K562 (cell line): ENCODE results near the gene DRICH1. TPM values are rescaled to one million over a fixed set of nuclear protein-coding genes. Genes with fewer than 3 reads are reported as not detected.

Source experiments
- ATAC-seq: fragments of 200-7000 bp; cut with Tn5 transposase; 3 replicates; pipeline ENCODE4 v1.9.1; 2020; ENCODE audit warnings: moderate library complexity
- BruUV-seq: library from RNA; stranded (reverse); fragments of 400-500 nt; replicated peaks from 2 replicates; lab custom pipeline; 2021; lab: Mats Ljungman, UMichigan
- CTCF ChIA-PET: fragments of 300-600 bp; formaldehyde crosslinking; extraction: SDS; loops from one replicate; lab custom pipeline; 2021; ENCODE audit warnings: low intra/inter-chr PET ratio; lab: Yijun Ruan, JAX
- POLR2A ChIA-PET: fragments of 300-600, 350-650 bp; sonication (Branson Sonifier 250); formaldehyde crosslinking; extraction: SDS; loops from one replicate; lab custom pipeline; 2021; ENCODE audit warnings: antibody characterized with exemption, inconsistent platforms; lab: Yijun Ruan, JAX
- DNase-seq, 4 experiments: peaks; one replicate each; pipeline versions ENCODE4 v3.0.0 to v3.0.0-alpha.2; 2011 to 2018; ENCODE audit warnings: low spot score in 3 of 4, mixed read lengths in 3 of 4; ENCODE audit errors: extremely low read depth in 1 of 4
- FAIRE-seq: peaks from 2 replicates; lab custom pipeline; 2011; peaks lifted over from hg19 to GRCh38; lab: Jason Lieb, UNC
- H2AFZ ChIP-seq: 2 replicates; pipeline ENCODE4 v1.6.0; 2011; ENCODE audit warnings: low read depth, low read length, control low read depth, inconsistent platforms
- H3K27ac ChIP-seq: fragments of 200-600 bp; 3 replicates; pipeline ENCODE4 v1.8.0; 2011; ENCODE audit warnings: low read depth, mild to moderate bottlenecking, control low read depth, inconsistent platforms, low read length, moderate library complexity, mixed read lengths; ENCODE audit errors: extremely low read depth
- H3K27me3 ChIP-seq, 2 experiments: fragments of 300-600 bp in 1 of 2; 2 replicates in 1 of 2; 3 replicates in 1 of 2; pipeline versions ENCODE4 v1.6.0 to v1.8.0; 2011; ENCODE audit warnings: inconsistent platforms in 2 of 2, low read length in 2 of 2, mild to moderate bottlenecking in 1 of 2, mixed read lengths in 1 of 2, moderate library complexity in 1 of 2; ENCODE audit not compliant: control insufficient read depth in 2 of 2, insufficient read depth in 2 of 2
- H3K36me3 ChIP-seq: fragments of 300-600 bp; 3 replicates; pipeline ENCODE4 v1.8.0; 2011; ENCODE audit warnings: mild to moderate bottlenecking, low read length, inconsistent platforms; ENCODE audit not compliant: control insufficient read depth, insufficient read depth
- H3K4me1 ChIP-seq, 2 experiments: fragments of 200-600 bp in 1 of 2; replicated peaks in 1 of 2; 2 replicates in 1 of 2; 3 replicates in 1 of 2; pipeline versions ENCODE4 v1.5.1 to v1.8.0; 2011; ENCODE audit warnings: inconsistent platforms in 2 of 2, low read length in 2 of 2, mild to moderate bottlenecking in 1 of 2, mixed read lengths in 1 of 2, moderate library complexity in 1 of 2; ENCODE audit not compliant: control insufficient read depth in 2 of 2, insufficient read depth in 2 of 2
- H3K4me2 ChIP-seq: 2 replicates; pipeline ENCODE4 v1.6.1; 2011; ENCODE audit warnings: low read length, control low read depth, inconsistent platforms, mixed read lengths; ENCODE audit not compliant: insufficient read depth
- H3K4me3 ChIP-seq: fragments of 200-600 bp; sonication (generic), shearing (Covaris generic); 2 replicates; pipeline ENCODE4 v1.5.1; 2016; ENCODE audit warnings: control low read depth, inconsistent platforms
- H3K79me2 ChIP-seq: fragments of 200-600 bp; 3 replicates; pipeline ENCODE4 v1.8.0; 2011; ENCODE audit warnings: low read length, inconsistent platforms; ENCODE audit not compliant: control insufficient read depth, insufficient read depth
- H3K9ac ChIP-seq, 2 experiments: 2 replicates each; pipeline versions ENCODE4 v1.6.0 to v1.6.1; 2011; ENCODE audit warnings: low read depth in 2 of 2, low read length in 2 of 2, control low read depth in 1 of 2, inconsistent platforms in 1 of 2, mild to moderate bottlenecking in 1 of 2, mixed read lengths in 1 of 2; ENCODE audit not compliant: insufficient read depth in 1 of 2
- H3K9me1 ChIP-seq: one replicate; pipeline ENCODE4 v1.6.0; 2011; ENCODE audit warnings: inconsistent platforms, mild to moderate bottlenecking, low read length, moderate library complexity; ENCODE audit not compliant: control insufficient read depth, insufficient read depth
- H3K9me3 ChIP-seq: replicated peaks from 2 replicates; pipeline ENCODE4 v1.5.1; 2011; ENCODE audit warnings: low read depth, low read length, inconsistent platforms; ENCODE audit not compliant: control insufficient read depth, insufficient read depth
- H4K20me1 ChIP-seq: replicated peaks from 2 replicates; pipeline ENCODE4 v1.6.1; 2011; ENCODE audit warnings: low read length, inconsistent platforms, mixed read lengths; ENCODE audit not compliant: control insufficient read depth, insufficient read depth
- AFF4 ChIP-seq: sonication (generic); formaldehyde crosslinking; IDR thresholded peaks from 2 replicates; pipeline ENCODE4 v1.8.0; 2023; ENCODE audit warnings: mild to moderate bottlenecking, missing genetic modification reagents
- ATF7 ChIP-seq: fragments of 450-650 bp; IDR thresholded peaks from 2 replicates; pipeline ENCODE4 v1.7.1; 2014; ENCODE audit warnings: mild to moderate bottlenecking, moderate library complexity
- BCOR ChIP-seq: fragments of 450-650 bp; IDR thresholded peaks from 2 replicates; pipeline ENCODE4 v1.6.1; 2016
- CHCHD3 ChIP-seq: fragments of 250-450 bp; sonication (Bioruptor Pico); IDR thresholded peaks from 2 replicates; pipeline ENCODE4 v2.1.2; 2022; ENCODE audit warnings: mild to moderate bottlenecking
- CREB1 ChIP-seq, 2 experiments: sonication (generic) in 1 of 2; formaldehyde crosslinking in 1 of 2; IDR thresholded peaks; 2 replicates each; pipeline versions ENCODE4 v1.6.1 to v1.8.0; 2012 to 2022; ENCODE audit warnings: inconsistent platforms in 1 of 2, mild to moderate bottlenecking in 1 of 2, missing genetic modification reagents in 1 of 2, moderate library complexity in 1 of 2
- KAT7 ChIP-seq: sonication (generic); formaldehyde crosslinking; IDR thresholded peaks from 2 replicates; pipeline ENCODE4 v1.8.0; 2022; ENCODE audit warnings: missing genetic modification reagents, mild to moderate bottlenecking, borderline replicate concordance
- KDM2B ChIP-seq: fragments of 250-450 bp; sonication (Bioruptor Pico); IDR thresholded peaks from 2 replicates; pipeline ENCODE4 v1.8.0; 2021; ENCODE audit warnings: mild to moderate bottlenecking, moderate library complexity
- MXD1 ChIP-seq: fragments of 250-450 bp; sonication (Bioruptor Pico); IDR thresholded peaks from 2 replicates; pipeline ENCODE4 v1.8.0; 2021; ENCODE audit warnings: borderline replicate concordance, mild to moderate bottlenecking, moderate library complexity; ENCODE audit not compliant: poor library complexity, severe bottlenecking
- OTX1 ChIP-seq: fragments of 450-650 bp; formaldehyde crosslinking; IDR thresholded peaks from 2 replicates; pipeline ENCODE4 v1.4.0; 2022; ENCODE audit warnings: mild to moderate bottlenecking
- PHF21A ChIP-seq: fragments of 450-650 bp; IDR thresholded peaks from 2 replicates; pipeline ENCODE4 v1.6.1; 2017; ENCODE audit warnings: low read depth, borderline replicate concordance
- PML ChIP-seq: IDR thresholded peaks from 2 replicates; pipeline ENCODE4 v1.6.1; 2012; ENCODE audit warnings: low read length, inconsistent platforms
- SLC30A9 ChIP-seq: fragments of 250-450 bp; sonication (Bioruptor Pico); IDR thresholded peaks from 2 replicates; pipeline ENCODE4 v1.8.0; 2022; ENCODE audit warnings: mild to moderate bottlenecking, moderate library complexity
- SNAPC5 ChIP-seq: fragments of 250-450 bp; sonication (Bioruptor Pico); IDR thresholded peaks from 2 replicates; pipeline ENCODE4 v1.8.0; 2021; ENCODE audit warnings: moderate library complexity, mild to moderate bottlenecking, inconsistent platforms
- UBTF ChIP-seq, 2 experiments: IDR thresholded peaks; 2 replicates each; pipeline ENCODE4 v1.6.1; 2012; ENCODE audit warnings: improper control_type of control experiment in 2 of 2, low read depth in 2 of 2, low read length in 2 of 2, borderline replicate concordance in 1 of 2
- WGBS: fragments of 100-300 bp; shearing (Covaris generic); methylation state at CpG from one replicate; pipeline ENCODE4 v1.1.6; 2016; ENCODE audit warnings: low coverage, mixed read lengths; ENCODE audit not compliant: insufficient coverage; ENCODE audit errors: missing lambda C conversion rate; 5-methylcytosine and 5-hydroxymethylcytosine counted together
- in situ Hi-C: fragments of 300-500 bp; cut with MboI; formaldehyde crosslinking; loops from 4 replicates; pipeline ENCODE4 v1.15.0; 2018; ENCODE audit warnings: inconsistent platforms, mixed read lengths
- intact Hi-C: fragments of 100-400 bp; cut with micrococcal nuclease; formaldehyde crosslinking; loops from 2 replicates; pipeline ENCODE4 v1.14.2; 2022
- polyA plus RNA-seq, 8 experiments: library from polyadenylated mRNA; depleted of rRNA in 4 of 8; stranded (reverse) in 5 of 8; unstranded in 3 of 8; fragments of >200 nt; fragmentation: Nextera tagmentation in 2 of 8; fragmentation: Illumina TruSeq in 1 of 8; extraction: Ambion mirVana in 2 of 8; extraction: Trizol in 1 of 8; gene quantifications; 2 replicates each; pipeline versions ENCODE4 v1.2.1 to v1.2.3, GENCODE V29; 2011 to 2014; ENCODE audit warnings: inconsistent platforms in 1 of 8, missing spikeins in 1 of 8
- total RNA-seq, 7 experiments: library from RNA; depleted of rRNA in 6 of 7; stranded (reverse); fragments of >200 nt in 6 of 7; fragmentation: Illumina TruSeq in 2 of 7; extraction: Trizol in 2 of 7; gene quantifications; 2 replicates each; pipeline versions ENCODE4 v1.2.1 to v1.2.3, GENCODE V29; 2011 to 2021; ENCODE audit warnings: low replicate concordance in 1 of 7

Gene DRICH1
- total and polyA plus RNA-seq, 9 of the 15 experiments (the other 6 are each of a cell fraction or from before 2014, with no cell fraction given) = 0.07 to 0.36 (median 0.14) TPM; not detected in 2

GRCh38 chr22:23652286-23652685 lies 20.2 kb upstream of the DRICH1 start (continued):
- TF ChIP-seq UBTF (IDR thresholded peaks at IDR 0.05; ENCODE audit: borderline replicate concordance in 1 of 2, low read depth in 2 of 2, low read length in 2 of 2) (no peak), KDM2B (CRISPR knock-in tag) (no peak), BCOR (no peak), MXD1 (CRISPR knock-in tag) (no peak), PHF21A (no peak), PML (no peak)

GRCh38 chr22:23651676-23652075 lies 19.6 kb upstream of the DRICH1 start:
- Histone ChIP-seq H2AFZ (no peak overlapping the region), H3K4me2 (no peak overlapping the region), H3K79me2 (no peaks in the 10 kb centered on the region), H4K20me1 (no peaks in the 10 kb centered on the region), H3K27me3 (no peaks in the 10 kb centered on the region), H3K9me3 (no peaks in the 10 kb centered on the region), H3K4me1 (no peaks in the 10 kb centered on the region), H3K4me3 (no peak overlapping the region), H3K9me1 (peaks cover 2% of the 10 kb centered on the region), H3K9ac (no peak overlapping the region), H3K36me3 (0 out of 3 replicates have a peak, but pooled peaks cover 6% of the 10 kb centered on the region), H3K27ac (no peak overlapping the region)
- 92% methylated on average over 6 of the region's 6 CpGs for WGBS
- in situ Hi-C loops = no loop called here
- ChIA-PET POLR2A (no interaction called here), CTCF (no interaction called here)
- intact Hi-C loops = no loop called here
- FAIRE-seq (no peak), DNase-seq (no peak), ATAC-seq (no peak)
- BruUV-seq = no TSS peak
- TF ChIP-seq ATF7 (no peak), AFF4 (CRISPR knock-in tag) (no peak), SNAPC5 (CRISPR knock-in tag) (no peak), SLC30A9 (no peak), OTX1 (CRISPR knock-in tag) (no peak), CREB1 (IDR thresholded peaks at IDR 0.05) (no peak), CREB1 (CRISPR knock-in tag; IDR thresholded peaks at IDR 0.05) (no peak), CHCHD3 (CRISPR knock-in tag) (no peak), KAT7 (CRISPR knock-in tag) (no peak)
